PFSK-1 (cell line): Measurements from ENCODE around the gene ADAM20. TPM values are rescaled to one million over a fixed set of nuclear protein-coding genes. Genes with fewer than 3 reads are reported as not detected.

Source experiments
- FOXP2 ChIP-seq: optimal IDR thresholded peaks from 2 replicates; pipeline ENCODE3; 2011; ENCODE audit warnings: borderline replicate concordance, control low read depth, inconsistent platforms; ENCODE audit not compliant: insufficient read depth; ENCODE audit errors: extremely low read length, extremely low read depth
- POLR2AphosphoS5 ChIP-seq: IDR thresholded peaks from 2 replicates; pipeline ENCODE4 v1.6.1; 2012; ENCODE audit warnings: low read depth, mild to moderate bottlenecking, control low read depth, low read length, moderate library complexity
- REST ChIP-seq, 2 experiments: IDR thresholded peaks; 2 replicates each; pipeline versions ENCODE4 v1.6.1 to v1.8.0; 2011 to 2012; ENCODE audit warnings: low read depth in 2 of 2, low read length in 2 of 2, control low read depth in 1 of 2, inconsistent platforms in 1 of 2, mild to moderate bottlenecking in 1 of 2, moderate library complexity in 1 of 2; ENCODE audit not compliant: insufficient read depth in 1 of 2
- SIN3A ChIP-seq: IDR thresholded peaks from 2 replicates; pipeline ENCODE4 v1.6.1; 2012; ENCODE audit warnings: mild to moderate bottlenecking, low read length, moderate library complexity, borderline replicate concordance; ENCODE audit not compliant: insufficient read depth
- TAF1 ChIP-seq: IDR thresholded peaks from 2 replicates; pipeline ENCODE4 v1.6.1; 2012; ENCODE audit warnings: low read length, control low read depth, borderline replicate concordance; ENCODE audit not compliant: insufficient read depth
- polyA plus RNA-seq: library from polyadenylated mRNA; unstranded; fragments of >200 nt; gene quantifications from one replicate; pipeline ENCODE4 v1.2.1, GENCODE V29; 2012; ENCODE audit warnings: low read depth, missing spikeins; ENCODE audit not compliant: insufficient read length

Gene ADAM20
- polyA plus RNA-seq: not detected

DNA sequence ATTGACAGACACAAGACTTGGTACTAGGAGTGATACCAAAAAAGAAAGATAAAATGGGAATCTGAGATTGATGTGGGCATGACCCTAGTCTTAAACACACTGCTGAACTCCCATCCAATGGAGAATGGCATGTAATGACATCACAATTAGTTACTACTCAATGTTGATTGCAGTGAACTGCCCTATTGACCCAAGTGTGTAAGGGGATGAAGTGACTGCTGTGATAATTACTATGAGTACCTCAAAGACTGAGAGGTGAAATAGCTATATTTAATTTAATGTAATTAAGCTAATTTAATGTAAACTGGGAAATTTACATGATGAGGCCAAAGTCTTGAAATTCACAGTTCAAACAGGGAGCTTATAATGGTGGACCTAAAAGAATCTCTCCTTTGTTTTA is at the start of gene ADAM20:
TSS of gene ADAM20 (minus strand) at position 101 of the 400 bp plus-strand sequence. CDS start 10,247 bp downstream, outside the sequence.
- TF ChIP-seq POLR2AphosphoS5 (no peak), SIN3A (no peak), TAF1 (no peak), FOXP2 (no peak), REST (IDR thresholded peaks at IDR 0.05; ENCODE audit: insufficient read depth in 1 of 2, low read depth in 2 of 2, low read length in 2 of 2) (no peak)

DNA sequence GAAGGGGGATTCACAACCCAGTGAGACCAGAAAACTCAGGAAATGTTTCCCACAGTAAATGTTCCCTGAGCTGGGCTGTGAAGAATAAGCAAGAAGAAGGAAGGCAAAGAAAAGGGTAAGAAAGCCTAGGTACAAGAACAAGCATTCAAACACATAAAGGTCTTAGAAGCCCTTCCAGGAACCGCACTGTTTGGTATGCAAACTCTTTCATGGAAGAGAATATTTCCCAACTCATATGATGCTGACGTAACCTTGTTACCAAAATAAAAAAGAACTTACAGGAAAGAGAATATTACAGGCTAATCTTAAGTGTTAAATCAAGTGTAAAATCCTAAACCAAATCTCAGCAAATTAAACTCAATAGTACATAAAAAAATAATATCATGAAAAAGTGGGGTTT is 42.1 kb upstream of the ADAM20 start:
- TF ChIP-seq FOXP2 (no peak), SIN3A (no peak), REST (IDR thresholded peaks at IDR 0.05; ENCODE audit: insufficient read depth in 1 of 2, low read depth in 2 of 2, low read length in 2 of 2) (no peak), POLR2AphosphoS5 (no peak)

GRCh38 chr14:70573050-70573449 is 38.2 kb upstream of the ADAM20 start:
- TF ChIP-seq SIN3A (no peak), POLR2AphosphoS5 (no peak), REST (IDR thresholded peaks at IDR 0.05; ENCODE audit: insufficient read depth in 1 of 2, low read depth in 2 of 2, low read length in 2 of 2) (no peak), TAF1 (no peak), FOXP2 (no peak)

- no peak for TF ChIP-seq SIN3A
- no peak for TF ChIP-seq FOXP2
- TF ChIP-seq REST (IDR thresholded peaks at IDR 0.05; ENCODE audit: insufficient read depth in 1 of 2, low read depth in 2 of 2, low read length in 2 of 2): no peak
- no peak for TF ChIP-seq TAF1
- no peak for TF ChIP-seq POLR2AphosphoS5
Measured at GRCh38 chr14:70571139-70571538, 36.3 kb upstream of the ADAM20 start.

DNA sequence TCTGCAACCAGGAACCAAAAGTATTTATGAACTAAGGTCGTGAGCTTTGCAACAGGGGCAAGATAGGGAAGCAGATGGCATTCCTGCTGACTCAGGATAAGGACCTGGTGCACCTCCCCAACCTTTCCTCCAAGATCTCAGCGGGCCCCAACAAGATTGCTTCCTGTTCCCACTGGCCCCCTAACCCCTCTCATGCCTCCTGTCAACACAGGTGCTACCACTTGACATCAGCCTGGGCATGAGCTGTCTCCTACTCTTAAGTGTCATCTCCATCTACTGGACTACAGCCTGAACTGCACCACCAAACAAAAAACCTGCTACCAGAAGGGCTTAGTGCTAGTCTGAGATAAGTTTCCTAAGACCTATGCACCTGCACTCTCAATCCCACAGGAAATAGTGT is 33.0 kb upstream of the ADAM20 start:
- TF ChIP-seq FOXP2 (no peak), SIN3A (no peak), POLR2AphosphoS5 (no peak), TAF1 (no peak), REST (IDR thresholded peaks at IDR 0.05; ENCODE audit: insufficient read depth in 1 of 2, low read depth in 2 of 2, low read length in 2 of 2) (no peak)
